ENCODE measurements around the gene CFAP74. TPM values are rescaled to one million over a fixed set of nuclear protein-coding genes. Genes with fewer than 3 reads are reported as not detected.

Gene CFAP74
- total RNA-seq, 1 experiment from 2014 or later, result not detected

DNA sequence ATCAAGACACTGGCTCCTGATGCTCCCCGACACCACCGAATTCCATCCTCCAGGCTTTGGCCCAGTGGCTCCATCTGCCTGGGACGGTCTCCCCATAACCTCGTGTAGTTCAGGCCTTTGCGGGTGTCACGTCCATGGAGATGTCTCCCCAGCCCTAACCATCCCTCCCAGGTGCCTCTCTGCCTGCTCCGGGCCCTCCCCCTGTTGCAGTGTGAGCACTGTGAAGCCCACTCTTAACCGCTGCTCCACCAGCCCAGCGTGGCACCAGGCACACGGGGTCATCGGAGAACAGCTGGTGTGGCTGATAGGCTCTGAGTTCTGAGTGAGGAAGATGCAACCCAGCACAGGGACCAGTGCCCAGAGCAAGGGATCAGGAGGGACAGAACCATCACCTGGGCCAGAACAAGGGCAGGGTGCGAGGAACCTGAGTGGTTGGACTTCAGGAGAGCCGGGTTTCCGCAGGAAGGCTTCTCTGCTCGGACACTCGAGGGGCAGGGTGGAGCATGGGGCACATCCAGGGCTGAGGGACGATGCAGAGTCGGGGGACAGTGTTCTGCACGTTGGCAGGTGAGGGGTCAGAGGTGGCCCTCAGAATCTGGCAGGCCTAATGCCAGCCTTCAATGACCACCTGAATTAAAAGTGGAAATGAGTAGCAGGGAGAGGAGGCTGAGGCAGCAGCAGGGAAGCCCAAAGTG, 110.1 kb downstream of the CFAP74 start:
- Histone ChIP-seq H3K9me3 (no peaks in the 10 kb centered on the region), H3K4me1 (peaks cover 56% of the 10 kb centered on the region), H3K36me3 (ENCODE audit: control insufficient read depth, insufficient read depth, low read length) (no peaks in the 10 kb centered on the region), H3K4me3 (ENCODE audit: low read depth, low read length) (no peak overlapping the region), H3K27me3 (replicated peaks; ENCODE audit: control insufficient read depth, insufficient read depth, low read length) (no peaks in the 10 kb centered on the region)
- ChIA-PET CTCF (interaction anchor here (1.0 kb wide), 1 partner anchor 13 kb away, joined by 4 read pairs; no protein-coding TSS in a partner anchor), POLR2A (no interaction called here)
- intact Hi-C loops (cut with micrococcal nuclease; ENCODE audit: unreplicated experiment), result no loop called here
- peak overlapping the region; percentile 45 for H3K27ac Mint-ChIP-seq (ENCODE audit: unreplicated experiment)
- H3K9me3 Mint-ChIP-seq (ENCODE audit: unreplicated experiment), result no peaks in the 10 kb centered on the region
- H3K27me3 Mint-ChIP-seq (ENCODE audit: insufficient read depth, unreplicated experiment), result no peaks in the 10 kb centered on the region
- peaks cover 6% of the 10 kb centered on the region for H3K4me1 Mint-ChIP-seq (ENCODE audit: low read depth, unreplicated experiment)
- TF ChIP-seq CTCF (IDR thresholded peaks at IDR 0.05; ENCODE audit: insufficient read depth in 1 of 2, low read depth in 1 of 2, low read length in 1 of 2, severe bottlenecking in 1 of 2, unreplicated experiment in 1 of 2), result no peak
- DNase-seq, result no peak
- H3K36me3 Mint-ChIP-seq (ENCODE audit: insufficient read depth, unreplicated experiment), result peaks cover 25% of the 10 kb centered on the region
- no TSS peak for BruUV-seq (replicated peaks)
- peak overlapping the region; percentile 96 for H3K4me3 Mint-ChIP-seq (ENCODE audit: unreplicated experiment)

- no peak overlapping the region for H3K4me3 ChIP-seq (ENCODE audit: low read depth, low read length)
- ChIA-PET POLR2A (no interaction called here), CTCF (no interaction called here)
These were observed 110.8 kb downstream of the CFAP74 start for GRCh38 chr1:1892763-1893120.

DNA sequence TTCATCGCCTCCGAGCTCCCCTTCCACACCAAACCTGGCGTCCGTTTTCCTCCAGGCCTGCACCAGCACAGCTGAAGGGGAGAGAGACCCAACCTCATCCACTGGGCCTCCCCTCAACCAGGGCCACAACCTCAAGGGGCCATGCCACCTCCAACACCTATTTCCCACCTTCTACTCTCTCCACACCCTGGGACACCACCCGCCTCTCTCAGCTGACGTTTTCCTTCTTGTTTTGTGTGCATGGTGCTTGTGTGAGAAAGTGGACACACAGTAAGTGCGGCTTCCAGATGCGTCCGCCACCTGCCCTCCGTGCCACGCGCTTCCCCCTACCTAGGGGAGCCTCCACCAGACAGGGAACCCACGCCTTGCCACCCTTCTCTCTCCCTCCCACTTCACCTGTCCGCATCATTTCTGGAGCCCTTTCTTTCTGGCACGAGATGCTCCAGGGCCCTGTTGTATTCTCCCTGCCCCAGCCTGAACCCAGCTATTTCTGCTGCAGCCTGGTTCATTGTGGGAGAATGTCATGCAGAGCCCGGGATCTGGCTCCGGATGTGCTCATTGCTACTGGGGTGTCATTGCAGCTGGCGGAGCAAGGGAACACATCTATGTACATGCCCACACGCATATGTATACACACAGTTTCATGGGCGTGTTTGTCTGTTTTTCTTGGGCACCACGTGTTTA, 111.4 kb downstream of the CFAP74 start:
- Mint-ChIP-seq H3K4me3 (ENCODE audit: unreplicated experiment) (peak overlapping the region; percentile 96), H3K36me3 (ENCODE audit: insufficient read depth, unreplicated experiment) (peaks cover 25% of the 10 kb centered on the region), H3K27ac (ENCODE audit: unreplicated experiment) (peak overlapping the region; percentile 85), H3K9me3 (ENCODE audit: unreplicated experiment) (no peaks in the 10 kb centered on the region), H3K4me1 (ENCODE audit: low read depth, unreplicated experiment) (peaks cover 6% of the 10 kb centered on the region), H3K27me3 (ENCODE audit: insufficient read depth, unreplicated experiment) (no peaks in the 10 kb centered on the region)
- TF ChIP-seq CTCF (IDR thresholded peaks at IDR 0.05; ENCODE audit: insufficient read depth in 1 of 2, low read depth in 1 of 2, low read length in 1 of 2, severe bottlenecking in 1 of 2, unreplicated experiment in 1 of 2), result no peak
- POLR2A ChIA-PET, result no interaction called here
- Histone ChIP-seq H3K36me3 (ENCODE audit: control insufficient read depth, insufficient read depth, low read length) (no peaks in the 10 kb centered on the region), H3K4me1 (peaks cover 54% of the 10 kb centered on the region), H3K27me3 (replicated peaks; ENCODE audit: control insufficient read depth, insufficient read depth, low read length) (no peaks in the 10 kb centered on the region), H3K4me3 (ENCODE audit: low read depth, low read length) (peak overlapping the region; percentile 91), H3K9me3 (no peaks in the 10 kb centered on the region)
- BruUV-seq (replicated peaks), result TSS peak; percentile 49
- no peak for DNase-seq
- intact Hi-C loops (cut with micrococcal nuclease; ENCODE audit: unreplicated experiment), result no loop called here
- CTCF ChIA-PET, result interaction anchor here (1.0 kb wide), 1 partner anchor 17 kb away, joined by 4 read pairs; no protein-coding TSS in a partner anchor

More at GRCh38 chr1:1892763-1893120, 110.8 kb downstream of the CFAP74 start:
- DNase-seq, result no peak
- Histone ChIP-seq H3K9me3 (no peaks in the 10 kb centered on the region), H3K27me3 (replicated peaks; ENCODE audit: control insufficient read depth, insufficient read depth, low read length) (no peaks in the 10 kb centered on the region), H3K36me3 (ENCODE audit: control insufficient read depth, insufficient read depth, low read length) (no peaks in the 10 kb centered on the region), H3K4me1 (peaks cover 56% of the 10 kb centered on the region)
- no peaks in the 10 kb centered on the region for H3K27me3 Mint-ChIP-seq (ENCODE audit: insufficient read depth, unreplicated experiment)
- H3K9me3 Mint-ChIP-seq (ENCODE audit: unreplicated experiment), result no peaks in the 10 kb centered on the region
- intact Hi-C loops (cut with micrococcal nuclease; ENCODE audit: unreplicated experiment), result no loop called here
- no TSS peak for BruUV-seq (replicated peaks)
- H3K4me3 Mint-ChIP-seq (ENCODE audit: unreplicated experiment), result peak overlapping the region; percentile 96
- peak overlapping the region; percentile 85 for H3K27ac Mint-ChIP-seq (ENCODE audit: unreplicated experiment)
- peaks cover 6% of the 10 kb centered on the region for H3K4me1 Mint-ChIP-seq (ENCODE audit: low read depth, unreplicated experiment)
- H3K36me3 Mint-ChIP-seq (ENCODE audit: insufficient read depth, unreplicated experiment), result peaks cover 25% of the 10 kb centered on the region
- TF ChIP-seq CTCF (IDR thresholded peaks at IDR 0.05; ENCODE audit: insufficient read depth in 1 of 2, low read depth in 1 of 2, low read length in 1 of 2, severe bottlenecking in 1 of 2, unreplicated experiment in 1 of 2), result no peak

Measured in Caco-2 (cell line).